HCT116 (cell line): Measurements from ENCODE around the gene PSMC5.

Source experiments
- EZH2 ChIP-seq: fragments of 200-600 bp; sonication (generic); IDR thresholded peaks from 2 replicates; pipeline ENCODE4 v1.6.1; 2017; ENCODE audit warnings: antibody characterized with exemption, mixed run types
- MAX ChIP-seq: IDR thresholded peaks from 2 replicates; pipeline ENCODE4 v1.6.1; 2012
- SIN3A ChIP-seq: IDR thresholded peaks from 2 replicates; pipeline ENCODE4 v1.6.1; 2012; ENCODE audit warnings: low read depth
- SP1 ChIP-seq: IDR thresholded peaks from 2 replicates; pipeline ENCODE4 v1.6.1; 2012; ENCODE audit warnings: low read depth
- TF ChIP-seq, protein P1 (sequence below), 3 experiments: fragments of 200-600 bp in 1 of 3; sonication (generic) in 1 of 3; IDR thresholded peaks in 2 of 3; conservative IDR thresholded peaks in 1 of 3; 2 replicates each; pipeline ENCODE4 v1.5.1; 2012 to 2017; ENCODE audit warnings: low read depth in 2 of 3, low read length in 2 of 3, antibody characterized with exemption in 1 of 3, borderline replicate concordance in 1 of 3, control low read depth in 1 of 3, mild to moderate bottlenecking in 1 of 3, mixed read lengths in 1 of 3, mixed run types in 1 of 3, moderate library complexity in 1 of 3; ENCODE audit not compliant: insufficient read depth in 1 of 3
- TF ChIP-seq, protein P2 (sequence below): IDR thresholded peaks from 2 replicates; pipeline ENCODE4 v1.6.1; 2011; ENCODE audit warnings: mild to moderate bottlenecking, low read length, moderate library complexity; ENCODE audit not compliant: insufficient replicate concordance; ENCODE audit errors: extremely low read depth

GRCh38 chr17:63830904-63831491 is 3.8 kb downstream of the PSMC5 start:
- TF ChIP-seq SP1 (no peak), EZH2 (no peak), SIN3A (no peak), MAX (no peak)
- TF ChIP-seq, protein P1, sequence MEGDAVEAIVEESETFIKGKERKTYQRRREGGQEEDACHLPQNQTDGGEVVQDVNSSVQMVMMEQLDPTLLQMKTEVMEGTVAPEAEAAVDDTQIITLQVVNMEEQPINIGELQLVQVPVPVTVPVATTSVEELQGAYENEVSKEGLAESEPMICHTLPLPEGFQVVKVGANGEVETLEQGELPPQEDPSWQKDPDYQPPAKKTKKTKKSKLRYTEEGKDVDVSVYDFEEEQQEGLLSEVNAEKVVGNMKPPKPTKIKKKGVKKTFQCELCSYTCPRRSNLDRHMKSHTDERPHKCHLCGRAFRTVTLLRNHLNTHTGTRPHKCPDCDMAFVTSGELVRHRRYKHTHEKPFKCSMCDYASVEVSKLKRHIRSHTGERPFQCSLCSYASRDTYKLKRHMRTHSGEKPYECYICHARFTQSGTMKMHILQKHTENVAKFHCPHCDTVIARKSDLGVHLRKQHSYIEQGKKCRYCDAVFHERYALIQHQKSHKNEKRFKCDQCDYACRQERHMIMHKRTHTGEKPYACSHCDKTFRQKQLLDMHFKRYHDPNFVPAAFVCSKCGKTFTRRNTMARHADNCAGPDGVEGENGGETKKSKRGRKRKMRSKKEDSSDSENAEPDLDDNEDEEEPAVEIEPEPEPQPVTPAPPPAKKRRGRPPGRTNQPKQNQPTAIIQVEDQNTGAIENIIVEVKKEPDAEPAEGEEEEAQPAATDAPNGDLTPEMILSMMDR (IDR thresholded peaks at IDR 0.05 in 2 of 3, conservative IDR thresholded peaks at IDR 0.05 in 1 of 3; ENCODE audit: borderline replicate concordance in 1 of 3, insufficient read depth in 1 of 3, low read depth in 2 of 3, low read length in 2 of 3), result no peak
- TF ChIP-seq, protein P2, sequence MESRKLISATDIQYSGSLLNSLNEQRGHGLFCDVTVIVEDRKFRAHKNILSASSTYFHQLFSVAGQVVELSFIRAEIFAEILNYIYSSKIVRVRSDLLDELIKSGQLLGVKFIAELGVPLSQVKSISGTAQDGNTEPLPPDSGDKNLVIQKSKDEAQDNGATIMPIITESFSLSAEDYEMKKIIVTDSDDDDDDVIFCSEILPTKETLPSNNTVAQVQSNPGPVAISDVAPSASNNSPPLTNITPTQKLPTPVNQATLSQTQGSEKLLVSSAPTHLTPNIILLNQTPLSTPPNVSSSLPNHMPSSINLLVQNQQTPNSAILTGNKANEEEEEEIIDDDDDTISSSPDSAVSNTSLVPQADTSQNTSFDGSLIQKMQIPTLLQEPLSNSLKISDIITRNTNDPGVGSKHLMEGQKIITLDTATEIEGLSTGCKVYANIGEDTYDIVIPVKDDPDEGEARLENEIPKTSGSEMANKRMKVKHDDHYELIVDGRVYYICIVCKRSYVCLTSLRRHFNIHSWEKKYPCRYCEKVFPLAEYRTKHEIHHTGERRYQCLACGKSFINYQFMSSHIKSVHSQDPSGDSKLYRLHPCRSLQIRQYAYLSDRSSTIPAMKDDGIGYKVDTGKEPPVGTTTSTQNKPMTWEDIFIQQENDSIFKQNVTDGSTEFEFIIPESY, result no peak
